Measurements from ENCODE around the gene GPC3. TPM values are rescaled to one million over a fixed set of nuclear protein-coding genes. Genes with fewer than 3 reads are reported as not detected.

The GPC3 gene
- total and polyA plus RNA-seq, 2 donors (not counting 3 experiments of a cell fraction or from before 2014, with no cell fraction given) = not detected

GRCh38 chrX:133749370-133749769 is 236.0 kb downstream of the GPC3 start:
- no peak for TF ChIP-seq POLR2AphosphoS5 (IDR thresholded peaks at IDR 0.05; ENCODE audit: insufficient read depth, low read depth, low read length)
- TF ChIP-seq, protein P1, sequence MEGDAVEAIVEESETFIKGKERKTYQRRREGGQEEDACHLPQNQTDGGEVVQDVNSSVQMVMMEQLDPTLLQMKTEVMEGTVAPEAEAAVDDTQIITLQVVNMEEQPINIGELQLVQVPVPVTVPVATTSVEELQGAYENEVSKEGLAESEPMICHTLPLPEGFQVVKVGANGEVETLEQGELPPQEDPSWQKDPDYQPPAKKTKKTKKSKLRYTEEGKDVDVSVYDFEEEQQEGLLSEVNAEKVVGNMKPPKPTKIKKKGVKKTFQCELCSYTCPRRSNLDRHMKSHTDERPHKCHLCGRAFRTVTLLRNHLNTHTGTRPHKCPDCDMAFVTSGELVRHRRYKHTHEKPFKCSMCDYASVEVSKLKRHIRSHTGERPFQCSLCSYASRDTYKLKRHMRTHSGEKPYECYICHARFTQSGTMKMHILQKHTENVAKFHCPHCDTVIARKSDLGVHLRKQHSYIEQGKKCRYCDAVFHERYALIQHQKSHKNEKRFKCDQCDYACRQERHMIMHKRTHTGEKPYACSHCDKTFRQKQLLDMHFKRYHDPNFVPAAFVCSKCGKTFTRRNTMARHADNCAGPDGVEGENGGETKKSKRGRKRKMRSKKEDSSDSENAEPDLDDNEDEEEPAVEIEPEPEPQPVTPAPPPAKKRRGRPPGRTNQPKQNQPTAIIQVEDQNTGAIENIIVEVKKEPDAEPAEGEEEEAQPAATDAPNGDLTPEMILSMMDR (IDR thresholded peaks at IDR 0.05; ENCODE audit: extremely low read depth in 1 of 2, insufficient read depth in 1 of 2, low read depth in 1 of 2, low read length in 2 of 2) = no peak
- no peak for TF ChIP-seq MYC (IDR thresholded peaks at IDR 0.05; ENCODE audit: low read depth, low read length)
- no peak for TF ChIP-seq EZH2 (IDR thresholded peaks at IDR 0.05; ENCODE audit: borderline replicate concordance, low read depth, low read length, severe bottlenecking)
- no peak for TF ChIP-seq GATA2 (IDR thresholded peaks at IDR 0.05; ENCODE audit: insufficient read depth, insufficient read length, low read depth, low read length)
- TF ChIP-seq FOS (IDR thresholded peaks at IDR 0.05; ENCODE audit: borderline replicate concordance, insufficient read depth, low read length) = no peak
- TF ChIP-seq POLR2A (IDR thresholded peaks at IDR 0.05; ENCODE audit: low read depth, low read length) = no peak
- TF ChIP-seq JUN (IDR thresholded peaks at IDR 0.05; ENCODE audit: borderline replicate concordance, insufficient read depth, insufficient read length, low read depth) = no peak
- TF ChIP-seq, protein P2, sequence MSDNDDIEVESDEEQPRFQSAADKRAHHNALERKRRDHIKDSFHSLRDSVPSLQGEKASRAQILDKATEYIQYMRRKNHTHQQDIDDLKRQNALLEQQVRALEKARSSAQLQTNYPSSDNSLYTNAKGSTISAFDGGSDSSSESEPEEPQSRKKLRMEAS (IDR thresholded peaks at IDR 0.05; ENCODE audit: insufficient read depth, insufficient read length) = no peak
- Histone ChIP-seq H3K27me3 (ENCODE audit: control insufficient read depth in 2 of 2, insufficient read depth in 2 of 2, low read length in 2 of 2) (no peaks in the 10 kb centered on the region), H3K9me3 (replicated peaks; ENCODE audit: control insufficient read depth, insufficient read depth, low read length) (no peaks in the 10 kb centered on the region), H3K4me1 (ENCODE audit: control insufficient read depth, extremely low read depth, insufficient read depth, low read length) (no peaks in the 10 kb centered on the region), H4K20me1 (replicated peaks; ENCODE audit: control insufficient read depth, extremely low read depth, insufficient read depth, low read length) (no peaks in the 10 kb centered on the region), H3K36me3 (ENCODE audit: control insufficient read depth in 2 of 2, extremely low read depth in 1 of 2, insufficient read depth in 2 of 2, low read length in 2 of 2) (no peaks in the 10 kb centered on the region), H3K4me2 (ENCODE audit: insufficient read depth, low read length) (no peak overlapping the region), H3K9ac (replicated peaks; ENCODE audit: extremely low read depth, insufficient read depth, low read length) (no peak overlapping the region), H3K27ac (ENCODE audit: insufficient read depth, low read depth, low read length) (no peak overlapping the region), H3K79me2 (ENCODE audit: control insufficient read depth, insufficient read depth, low read length) (no peaks in the 10 kb centered on the region), H2AFZ (ENCODE audit: low read depth, low read length) (no peak overlapping the region), H3K4me3 (replicated peaks in 1 of 3; ENCODE audit: insufficient read depth in 1 of 3, low read depth in 1 of 3, low read length in 3 of 3) (no peak overlapping the region), H3K9me1 (replicated peaks; ENCODE audit: control insufficient read depth, extremely low read depth, insufficient read depth, low read length) (no peaks in the 10 kb centered on the region)
- POLR2A ChIA-PET = no interaction called here
- no peak for DNase-seq (ENCODE audit: low read depth, low spot score)
- no peak for FAIRE-seq
- dilution Hi-C loops (cut with MboI; ENCODE audit: extremely low pct_ligation_motif_present, low sequenced_read_pairs) = no loop called here
- intact Hi-C loops (cut with micrococcal nuclease) = no loop called here
- no TSS peak for BruUV-seq (replicated peaks)
- CTCF ChIA-PET = no interaction called here
